Sigmoid colon (tissue), 7 donors: ENCODE results near the gene TNFRSF12A. TPM values are rescaled to one million over a fixed set of nuclear protein-coding genes. Genes with fewer than 3 reads are reported as not detected.

ENCODE experiments used
- DNase-seq: peaks from one replicate; pipeline ENCODE4 v3.0.0-alpha.2; 2019
- H3K27ac ChIP-seq, 4 donors: fragments of 200-600 bp; sonication (generic); one replicate each; pipeline ENCODE4 v1.5.1; 2016 to 2019; ENCODE audit warnings: mild to moderate bottlenecking in 1 of 4
- H3K27me3 ChIP-seq, 3 donors: fragments of 200-600 bp; sonication (generic); one replicate each; pipeline ENCODE4 v1.5.1; 2019; ENCODE audit warnings: mild to moderate bottlenecking in 1 of 3
- H3K36me3 ChIP-seq, 4 donors: fragments of 200-600 bp; sonication (generic); one replicate each; pipeline ENCODE4 v1.5.1; 2016 to 2019
- H3K4me1 ChIP-seq, 4 donors: fragments of 200-600 bp; sonication (generic); one replicate each; pipeline ENCODE4 v1.5.1; 2017 to 2019
- H3K4me3 ChIP-seq, 4 donors: fragments of 200-600 bp; sonication (generic); one replicate each; pipeline ENCODE4 v1.5.1; 2017 to 2019; ENCODE audit warnings: mild to moderate bottlenecking in 2 of 4, moderate library complexity in 1 of 4
- H3K9me3 ChIP-seq, 4 donors: fragments of 200-600 bp in 3 of 4; sonication (generic) in 3 of 4; one replicate each; pipeline versions ENCODE4 v1.5.1 to v1.6.1; 2013 to 2019
- CTCF ChIP-seq, 4 experiments: fragments of 450-650 bp in 3 of 4; fragments of 200-600 bp in 1 of 4; IDR thresholded peaks; one replicate each; pipeline ENCODE4 v1.5.1; 2016 to 2019; ENCODE audit warnings: antibody characterized with exemption in 4 of 4, mild to moderate bottlenecking in 3 of 4, moderate library complexity in 2 of 4
- EP300 ChIP-seq, 4 donors: sonication (generic); formaldehyde crosslinking; IDR thresholded peaks; one replicate each; pipeline ENCODE4 v1.6.1; 2017; ENCODE audit warnings: antibody characterized with exemption in 4 of 4
- POLR2A ChIP-seq, 2 donors: fragments of 450-650 bp; IDR thresholded peaks; one replicate each; pipeline ENCODE4 v1.6.1; 2016; ENCODE audit warnings: antibody characterized with exemption in 2 of 2, mild to moderate bottlenecking in 2 of 2, moderate library complexity in 2 of 2
- POLR2AphosphoS5 ChIP-seq, 4 donors: sonication (generic); formaldehyde crosslinking; IDR thresholded peaks; one replicate each; pipeline ENCODE4 v1.6.1; 2017; ENCODE audit warnings: antibody characterized with exemption in 4 of 4
- WGBS, 2 donors: extraction: QIAGEN DNeasy Blood & Tissue Kit; methylation state at CpG; one replicate each; pipeline ENCODE4 v1.1.7; 2013; 5-methylcytosine and 5-hydroxymethylcytosine counted together
- intact Hi-C: fragments of 100-400 bp; cut with DNase I; formaldehyde crosslinking; loops from one replicate; pipeline ENCODE4 v1.15.1; 2023
- polyA plus RNA-seq, 3 donors: library from polyadenylated mRNA; stranded (reverse); fragments of 200-250 nt; gene quantifications; one replicate each; pipeline ENCODE4 v1.2.3, GENCODE V29; 2013
- total RNA-seq, 4 donors: library from RNA; depleted of rRNA; stranded (reverse); fragments of >200 nt; gene quantifications; one replicate each; pipeline ENCODE4 v1.1.0, GENCODE V29; 2016
- donor health status: healthy with polysubstance abuse.
- donor health status: Bipolar disorder and iron deficiency.
- donor health status: healthy.

The TNFRSF12A gene
- total and polyA plus RNA-seq, 7 donors: 6.1 to 78.2 (median 10.3) TPM

- TF ChIP-seq POLR2A (IDR thresholded peaks at IDR 0.05) (no peak), EP300 (IDR thresholded peaks at IDR 0.05) (no peak)
- no peaks in the 10 kb centered on the region for H3K4me1 ChIP-seq
- H3K4me3 ChIP-seq: no peak overlapping the region
- peaks cover 23 to 76% (median 67%) of the 10 kb centered on the region in 3 donors for H3K27me3 ChIP-seq
- 13 to 34% methylated on average over 19 of the region's 19 CpGs for WGBS, 2 donors
- no peak for DNase-seq
- no peaks in the 10 kb centered on the region for H3K9me3 ChIP-seq
- H3K36me3 ChIP-seq: no peaks in the 10 kb centered on the region
- no peak overlapping the region for H3K27ac ChIP-seq
- intact Hi-C loops: no loop called here
These were observed 7.9 kb upstream of the TNFRSF12A start for GRCh38 chr16:3012246-3012645.

- WGBS, 2 donors: 27 to 43% methylated on average over 27 of the region's 27 CpGs
- no peak for DNase-seq
- H3K27ac ChIP-seq: no peak within 1 kb of the TSS
- H3K27me3 ChIP-seq: peaks cover 30 to 76% (median 67%) of the 10 kb centered on the region in 3 donors
- no peaks in the 10 kb centered on the region for H3K36me3 ChIP-seq
- H3K9me3 ChIP-seq: no peaks in the 10 kb centered on the region
- no peak within 1 kb of the TSS for H3K4me3 ChIP-seq
- peaks cover 0 to 7% (median 4%) of the 10 kb centered on the region in 4 donors for H3K4me1 ChIP-seq
- TF ChIP-seq POLR2AphosphoS5 (IDR thresholded peaks at IDR 0.05): no peak
- TF ChIP-seq POLR2A (IDR thresholded peaks at IDR 0.05): no peak
- TF ChIP-seq EP300 (IDR thresholded peaks at IDR 0.05): no peak
- no peak for TF ChIP-seq CTCF (IDR thresholded peaks at IDR 0.05)
- intact Hi-C loops: no loop called here
These were observed 7.2 kb upstream of the TNFRSF12A start, which contains the start of gene CLDN9 for GRCh38 chr16:3012828-3013420. Gene CLDN9 (plus strand): TSS chr16:3012923. CDS start chr16:3013363, 440 bp downstream.

- Histone ChIP-seq H3K4me3 (no peak overlapping the region), H3K4me1 (peaks cover 0 to 10% (median 8%) of the 10 kb centered on the region in 4 donors), H3K36me3 (no peaks in the 10 kb centered on the region), H3K27me3 (peaks cover 31 to 76% (median 67%) of the 10 kb centered on the region in 3 donors), H3K9me3 (no peaks in the 10 kb centered on the region), H3K27ac (no peak overlapping the region)
- intact Hi-C loops: no loop called here
- DNase-seq: no peak
- TF ChIP-seq POLR2A (IDR thresholded peaks at IDR 0.05) (no peak), EP300 (IDR thresholded peaks at IDR 0.05) (no peak), POLR2AphosphoS5 (IDR thresholded peaks at IDR 0.05) (no peak), CTCF (IDR thresholded peaks at IDR 0.05) (no peak)
- WGBS, 2 donors: 77 to 84% methylated on average over 27 of the region's 27 CpGs
These were observed 6.6 kb upstream of the TNFRSF12A start for GRCh38 chr16:3013491-3013951.

GRCh38 chr16:3013998-3014690 lies 6.0 kb upstream of the TNFRSF12A start:
- DNase-seq: no peak
- no peak overlapping the region for H3K4me3 ChIP-seq
- peaks cover 0 to 10% (median 8%) of the 10 kb centered on the region in 4 donors for H3K4me1 ChIP-seq
- H3K27me3 ChIP-seq: peaks cover 30 to 76% (median 67%) of the 10 kb centered on the region in 3 donors
- no peak overlapping the region for H3K27ac ChIP-seq
- no peak for TF ChIP-seq CTCF (IDR thresholded peaks at IDR 0.05)
- no peak for TF ChIP-seq EP300 (IDR thresholded peaks at IDR 0.05)
- no peak for TF ChIP-seq POLR2A (IDR thresholded peaks at IDR 0.05)
- TF ChIP-seq POLR2AphosphoS5 (IDR thresholded peaks at IDR 0.05): no peak
- H3K36me3 ChIP-seq: no peaks in the 10 kb centered on the region
- 76 to 78% methylated on average over 12 of the region's 12 CpGs for WGBS, 2 donors
- H3K9me3 ChIP-seq: no peaks in the 10 kb centered on the region
- intact Hi-C loops: no loop called here

GRCh38 chr16:3014971-3015370 lies 5.2 kb upstream of the TNFRSF12A start:
- peaks cover 28 to 71% (median 60%) of the 10 kb centered on the region in 3 donors for H3K27me3 ChIP-seq
- 93% methylated on average over 6 of the region's 6 CpGs for WGBS, 2 donors
- no peak overlapping the region for H3K27ac ChIP-seq
- H3K4me3 ChIP-seq: no peak overlapping the region
- intact Hi-C loops: no loop called here
- no peak for DNase-seq
- no peaks in the 10 kb centered on the region for H3K36me3 ChIP-seq
- TF ChIP-seq CTCF (IDR thresholded peaks at IDR 0.05): no peak
- no peak for TF ChIP-seq POLR2A (IDR thresholded peaks at IDR 0.05)
- TF ChIP-seq POLR2AphosphoS5 (IDR thresholded peaks at IDR 0.05): no peak
- TF ChIP-seq EP300 (IDR thresholded peaks at IDR 0.05): no peak
- no peaks in the 10 kb centered on the region for H3K9me3 ChIP-seq
- peaks cover 0 to 16% (median 13%) of the 10 kb centered on the region in 4 donors for H3K4me1 ChIP-seq
